OCI-LY7 (cell line): ENCODE results near the gene VIT. TPM values are rescaled to one million over a fixed set of nuclear protein-coding genes. Genes with fewer than 3 reads are reported as not detected.

Experiments
- Bru-seq: library from RNA; stranded (reverse); fragments of 400-500 nt; gene quantifications from one replicate; lab custom pipeline; 2021; lab: Mats Ljungman, UMichigan
- BruChase-seq, 2 experiments: library from RNA; stranded (reverse); fragments of 400-500 nt; gene quantifications; one replicate each; lab custom pipeline; 2021; lab: Mats Ljungman, UMichigan
- BruUV-seq: library from RNA; stranded (reverse); fragments of 400-500 nt; replicated peaks from 2 replicates; lab custom pipeline; 2021; lab: Mats Ljungman, UMichigan
- CTCF ChIA-PET: fragments of 300-600 bp; sonication (Branson Sonifier 250); formaldehyde crosslinking; loops from one replicate; lab custom pipeline; 2022; ENCODE audit warnings: antibody characterized with exemption; ENCODE audit not compliant: unreplicated experiment; lab: Charles Lee
- POLR2A ChIA-PET: fragments of 300-600 bp; sonication (Branson Sonifier 250); formaldehyde crosslinking; loops from one replicate; lab custom pipeline; 2022; ENCODE audit warnings: antibody characterized with exemption; lab: Charles Lee
- DNase-seq: peaks from one replicate; pipeline ENCODE4 v3.0.0-alpha.2; 2015; ENCODE audit warnings: low spot score
- H2AFZ ChIP-seq: fragments of 200-600 bp; sonication (generic), shearing (Covaris generic); 2 replicates; pipeline ENCODE4 v1.6.1; 2014; ENCODE audit warnings: mild to moderate bottlenecking, antibody characterized with exemption, low read length, moderate library complexity
- H3K27ac ChIP-seq: fragments of 200-600 bp; sonication (generic); 2 replicates; pipeline ENCODE4 v1.5.1; 2014; ENCODE audit warnings: mixed run types, low read depth, mild to moderate bottlenecking, moderate library complexity, low read length, inconsistent platforms; ENCODE audit not compliant: poor library complexity, severe bottlenecking
- H3K36me3 ChIP-seq: fragments of 200-600 bp; sonication (generic); 2 replicates; pipeline ENCODE4 v1.6.1; 2014; ENCODE audit warnings: mild to moderate bottlenecking, antibody characterized with exemption, low read length, moderate library complexity, mixed read lengths; ENCODE audit not compliant: insufficient read depth
- H3K4me1 ChIP-seq: fragments of 200-600 bp; sonication (generic); 2 replicates; pipeline ENCODE4 v1.5.1; 2014; ENCODE audit warnings: mild to moderate bottlenecking, low read length; ENCODE audit not compliant: insufficient read depth, poor library complexity, severe bottlenecking
- H3K4me2 ChIP-seq: fragments of 200-600 bp; sonication (generic); 2 replicates; pipeline ENCODE4 v1.6.1; 2014; ENCODE audit warnings: mild to moderate bottlenecking, low read length
- H3K4me3 ChIP-seq: fragments of 200-600 bp; sonication (generic); 2 replicates; pipeline ENCODE4 v1.5.1; 2014; ENCODE audit warnings: mild to moderate bottlenecking, low read depth, low read length; ENCODE audit not compliant: poor library complexity, severe bottlenecking
- H3K79me2 ChIP-seq: fragments of 200-600 bp; sonication (generic); 2 replicates; pipeline ENCODE4 v1.6.1; 2016; ENCODE audit warnings: low read depth, mild to moderate bottlenecking, low read length, moderate library complexity, mixed read lengths; ENCODE audit not compliant: insufficient read depth
- H3K9me2 ChIP-seq: fragments of 200-600 bp; sonication (generic); 2 replicates; pipeline ENCODE4 v1.6.1; 2016; ENCODE audit warnings: mild to moderate bottlenecking, low read length, mixed read lengths; ENCODE audit not compliant: insufficient read depth
- H3K9me3 ChIP-seq: fragments of 200-600 bp; sonication (generic); 2 replicates; pipeline ENCODE4 v1.6.1; 2014; ENCODE audit warnings: mild to moderate bottlenecking, mixed run types, low read length, mixed read lengths
- H4K20me1 ChIP-seq: fragments of 200-600 bp; sonication (generic); 2 replicates; pipeline ENCODE4 v1.6.1; 2014; ENCODE audit warnings: mild to moderate bottlenecking, antibody characterized with exemption, low read length, moderate library complexity, mixed read lengths; ENCODE audit not compliant: insufficient read depth
- CTCF ChIP-seq: fragments of 200-600 bp; sonication (generic); conservative IDR thresholded peaks from 2 replicates; pipeline ENCODE4 v1.5.1; 2014; ENCODE audit warnings: mild to moderate bottlenecking, antibody characterized with exemption, low read length, moderate library complexity, mixed read lengths
- EZH2phosphoT487 ChIP-seq: fragments of 200-600 bp; sonication (generic); IDR thresholded peaks from 2 replicates; pipeline ENCODE4 v1.6.1; 2018; ENCODE audit warnings: low read depth, borderline replicate concordance, mild to moderate bottlenecking, mixed run types, antibody characterized with exemption, low read length, moderate library complexity, mixed read lengths
- intact Hi-C: fragments of 100-400 bp; cut with micrococcal nuclease; formaldehyde crosslinking; loops from one replicate; pipeline ENCODE4 v1.10.0; 2022; ENCODE audit not compliant: unreplicated experiment
- long read RNA-seq: library from polyadenylated mRNA; stranded (forward); transcript quantifications from one replicate; pipeline ENCODE4 v2.0.0, GENCODE V29; 2022
- total RNA-seq, 2 experiments: library from RNA; depleted of rRNA in 1 of 2; stranded (reverse); fragments of >200 nt in 1 of 2; shearing (Covaris generic) in 1 of 2; gene quantifications; 2 replicates each; pipeline ENCODE4 v1.2.3, GENCODE V29; 2014 to 2022

Gene VIT
- total RNA-seq (2014; rRNA removed; shearing (Covaris generic)) (not detected in 2 replicates), total RNA-seq (2022) (not detected in 2 replicates), Bru-seq, nascent RNA (not detected), BruChase-seq, experiment 1, labeled RNA remaining after a 6-hour chase (not detected), BruChase-seq, experiment 2, labeled RNA remaining after a 2-hour chase (not detected)
- long read RNA-seq = 0 reads

- Histone ChIP-seq H3K9me2 (no peaks in the 10 kb centered on the region), H3K9me3 (no peaks in the 10 kb centered on the region), H3K4me3 (no peak within 1 kb of the TSS), H3K4me2 (no peak within 1 kb of the TSS), H3K27ac (no peak within 1 kb of the TSS), H2AFZ (no peak within 1 kb of the TSS), H3K79me2 (no peaks in the 10 kb centered on the region), H3K36me3 (no peaks in the 10 kb centered on the region), H3K4me1 (no peaks in the 10 kb centered on the region), H4K20me1 (no peaks in the 10 kb centered on the region)
- intact Hi-C loops = no loop called here
- BruUV-seq = no TSS peak
- POLR2A ChIA-PET = interaction anchor here (0.8 to 1.2 kb wide), 2 partner anchors 11 to 32 kb away, joined by 3 to 6 read pairs; no protein-coding TSS in a partner anchor
- no peak for TF ChIP-seq CTCF
- TF ChIP-seq EZH2phosphoT487 = no peak
- DNase-seq = no peak
- CTCF ChIA-PET = no interaction called here
Measured at GRCh38 chr2:36696533-36696932, at the start of gene VIT. VIT (plus strand) TSS chr2:36696707; CDS start chr2:36716371, 19,664 bp downstream.

GRCh38 chr2:36650031-36650829, 46.3 kb upstream of the VIT start:
- Histone ChIP-seq H3K9me3 (no peaks in the 10 kb centered on the region), H3K4me1 (no peaks in the 10 kb centered on the region), H3K4me2 (no peak overlapping the region), H3K4me3 (no peak overlapping the region), H3K79me2 (no peaks in the 10 kb centered on the region), H3K36me3 (no peaks in the 10 kb centered on the region), H2AFZ (0 out of 2 replicates have a peak overlapping the region, but pooled peaks have one; percentile 35), H3K9me2 (no peaks in the 10 kb centered on the region), H3K27ac (no peak overlapping the region), H4K20me1 (no peaks in the 10 kb centered on the region)
- ChIA-PET POLR2A (interaction anchor here (0.6 kb wide), 2 partner anchors 302 to 886 kb away, joined by 3 read pairs; no protein-coding TSS in a partner anchor), CTCF (no interaction called here)
- DNase-seq = peak; percentile 7
- TF ChIP-seq EZH2phosphoT487 (no peak), CTCF (no peak)
- no TSS peak for BruUV-seq
- intact Hi-C loops = no loop called here
